Osteoblast (primary cell): ENCODE results near the gene POU3F2. TPM values are rescaled to one million over a fixed set of nuclear protein-coding genes. Genes with fewer than 3 reads are reported as not detected.

ENCODE experiments used
- DNase-seq: peaks from one replicate; pipeline ENCODE4 v3.0.0; 2011; ENCODE audit warnings: low spot score, mixed read lengths; ENCODE audit not compliant: insufficient read length; ENCODE audit errors: missing footprints
- H2AFZ ChIP-seq: 2 replicates; pipeline ENCODE4 v1.6.0; 2011; ENCODE audit warnings: mild to moderate bottlenecking, low read length
- H3K27ac ChIP-seq: 2 replicates; pipeline ENCODE4 v1.5.1; 2011; ENCODE audit warnings: mild to moderate bottlenecking, low read depth, low read length, moderate library complexity
- H3K27me3 ChIP-seq: 2 replicates; pipeline ENCODE4 v1.6.0; 2012; ENCODE audit warnings: mild to moderate bottlenecking, control low read depth, inconsistent platforms, low read length, moderate library complexity; ENCODE audit not compliant: insufficient read depth
- H3K36me3 ChIP-seq: 2 replicates; pipeline ENCODE4 v1.5.1; 2011; ENCODE audit warnings: mild to moderate bottlenecking, low read length, control low read depth, moderate library complexity; ENCODE audit not compliant: insufficient read depth
- H3K4me1 ChIP-seq: 2 replicates; pipeline ENCODE4 v1.5.1; 2011; ENCODE audit warnings: mild to moderate bottlenecking, low read length, control low read depth, moderate library complexity; ENCODE audit not compliant: insufficient read depth
- H3K4me2 ChIP-seq: 2 replicates; pipeline ENCODE4 v1.6.0; 2011; ENCODE audit warnings: mild to moderate bottlenecking, low read length; ENCODE audit not compliant: insufficient read depth
- H3K4me3 ChIP-seq: fragments of 200-600 bp; sonication (generic); 3 replicates; pipeline ENCODE4 v1.5.1; 2012; ENCODE audit warnings: mild to moderate bottlenecking, low read length, inconsistent platforms; ENCODE audit not compliant: insufficient read depth
- H3K79me2 ChIP-seq: 2 replicates; pipeline ENCODE4 v1.6.0; 2012; ENCODE audit warnings: mild to moderate bottlenecking, low read length, control low read depth, inconsistent platforms; ENCODE audit not compliant: insufficient read depth
- H3K9me3 ChIP-seq: 2 replicates; pipeline ENCODE4 v1.5.1; 2011; ENCODE audit warnings: low read depth, low read length, control low read depth
- H4K20me1 ChIP-seq: 2 replicates; pipeline ENCODE4 v1.6.0; 2012; ENCODE audit warnings: mild to moderate bottlenecking, low read length, control low read depth; ENCODE audit not compliant: insufficient read depth
- total RNA-seq: library from RNA; depleted of rRNA; stranded (reverse); fragments of >200 nt; gene quantifications from 2 replicates; pipeline ENCODE4 v1.2.3, GENCODE V29; 2012
- TF ChIP-seq, protein P1 (sequence below): IDR thresholded peaks from 2 replicates; pipeline ENCODE4 v1.5.1; 2011; ENCODE audit warnings: mild to moderate bottlenecking, low read depth, low read length, moderate library complexity; ENCODE audit errors: extremely low read depth

POU3F2 gene
- total RNA-seq, 1 donor, result not detected

DNA sequence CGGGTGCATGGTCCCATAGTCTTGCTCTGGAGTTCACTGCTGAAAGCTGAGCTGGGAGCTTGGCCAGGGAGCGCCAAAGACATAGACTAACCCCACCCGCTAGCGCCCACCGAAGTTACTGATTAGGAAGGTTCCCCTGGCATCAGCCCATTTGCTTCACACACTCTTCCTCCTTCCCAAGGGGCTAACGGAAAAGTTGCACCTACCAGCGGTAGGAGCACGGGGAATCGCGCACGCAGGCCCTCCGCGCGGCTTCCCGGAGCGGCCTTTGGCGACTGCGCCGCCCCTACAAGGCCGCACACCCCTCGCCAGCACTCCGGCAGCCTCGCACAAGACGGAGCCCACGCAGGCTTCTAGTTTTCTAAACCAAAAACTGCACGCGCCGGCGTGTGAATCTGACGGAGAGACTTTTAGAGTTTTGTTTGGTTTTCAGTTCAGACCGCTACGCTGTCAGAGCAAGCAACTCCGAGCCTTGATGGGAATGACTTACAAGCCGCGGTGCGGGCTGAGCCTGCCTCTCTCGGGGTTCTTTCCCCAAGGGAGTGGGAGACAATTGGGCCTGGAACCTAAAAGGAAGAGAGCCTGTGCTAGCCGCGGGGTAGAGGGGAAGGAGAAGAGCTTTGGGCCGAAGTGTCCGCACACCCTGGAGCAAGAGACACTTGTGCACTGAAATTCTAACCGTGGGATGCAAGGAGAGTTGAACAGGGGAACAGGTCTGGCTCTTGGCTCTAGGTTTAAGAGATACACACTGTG is 891 bp upstream of the POU3F2 start:
- TF ChIP-seq, protein P1, sequence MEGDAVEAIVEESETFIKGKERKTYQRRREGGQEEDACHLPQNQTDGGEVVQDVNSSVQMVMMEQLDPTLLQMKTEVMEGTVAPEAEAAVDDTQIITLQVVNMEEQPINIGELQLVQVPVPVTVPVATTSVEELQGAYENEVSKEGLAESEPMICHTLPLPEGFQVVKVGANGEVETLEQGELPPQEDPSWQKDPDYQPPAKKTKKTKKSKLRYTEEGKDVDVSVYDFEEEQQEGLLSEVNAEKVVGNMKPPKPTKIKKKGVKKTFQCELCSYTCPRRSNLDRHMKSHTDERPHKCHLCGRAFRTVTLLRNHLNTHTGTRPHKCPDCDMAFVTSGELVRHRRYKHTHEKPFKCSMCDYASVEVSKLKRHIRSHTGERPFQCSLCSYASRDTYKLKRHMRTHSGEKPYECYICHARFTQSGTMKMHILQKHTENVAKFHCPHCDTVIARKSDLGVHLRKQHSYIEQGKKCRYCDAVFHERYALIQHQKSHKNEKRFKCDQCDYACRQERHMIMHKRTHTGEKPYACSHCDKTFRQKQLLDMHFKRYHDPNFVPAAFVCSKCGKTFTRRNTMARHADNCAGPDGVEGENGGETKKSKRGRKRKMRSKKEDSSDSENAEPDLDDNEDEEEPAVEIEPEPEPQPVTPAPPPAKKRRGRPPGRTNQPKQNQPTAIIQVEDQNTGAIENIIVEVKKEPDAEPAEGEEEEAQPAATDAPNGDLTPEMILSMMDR, result no peak
- Histone ChIP-seq H3K4me1 (peaks cover 15% of the 10 kb centered on the region), H3K4me3 (peak overlapping the region; percentile 71), H4K20me1 (no peaks in the 10 kb centered on the region), H3K4me2 (peak overlapping the region; percentile 84), H2AFZ (peak overlapping the region; percentile 79), H3K36me3 (no peaks in the 10 kb centered on the region), H3K27ac (no peak overlapping the region), H3K9me3 (no peaks in the 10 kb centered on the region), H3K79me2 (no peaks in the 10 kb centered on the region), H3K27me3 (peaks cover 74% of the 10 kb centered on the region)
- peak; percentile 88 for DNase-seq

DNA sequence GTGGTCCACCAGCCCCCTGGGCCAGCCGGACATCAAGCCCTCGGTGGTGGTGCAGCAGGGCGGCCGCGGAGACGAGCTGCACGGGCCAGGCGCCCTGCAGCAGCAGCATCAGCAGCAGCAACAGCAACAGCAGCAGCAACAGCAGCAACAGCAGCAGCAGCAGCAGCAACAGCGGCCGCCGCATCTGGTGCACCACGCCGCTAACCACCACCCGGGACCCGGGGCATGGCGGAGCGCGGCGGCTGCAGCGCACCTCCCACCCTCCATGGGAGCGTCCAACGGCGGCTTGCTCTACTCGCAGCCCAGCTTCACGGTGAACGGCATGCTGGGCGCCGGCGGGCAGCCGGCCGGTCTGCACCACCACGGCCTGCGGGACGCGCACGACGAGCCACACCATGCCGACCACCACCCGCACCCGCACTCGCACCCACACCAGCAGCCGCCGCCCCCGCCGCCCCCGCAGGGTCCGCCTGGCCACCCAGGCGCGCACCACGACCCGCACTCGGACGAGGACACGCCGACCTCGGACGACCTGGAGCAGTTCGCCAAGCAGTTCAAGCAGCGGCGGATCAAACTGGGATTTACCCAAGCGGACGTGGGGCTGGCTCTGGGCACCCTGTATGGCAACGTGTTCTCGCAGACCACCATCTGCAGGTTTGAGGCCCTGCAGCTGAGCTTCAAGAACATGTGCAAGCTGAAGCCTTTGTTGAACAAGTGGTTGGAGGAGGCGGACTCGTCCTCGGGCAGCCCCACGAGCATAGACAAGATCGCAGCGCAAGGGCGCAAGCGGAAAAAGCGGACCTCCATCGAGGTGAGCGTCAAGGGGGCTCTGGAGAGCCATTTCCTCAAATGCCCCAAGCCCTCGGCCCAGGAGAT is 1.0 kb downstream of the POU3F2 start:
- Histone ChIP-seq H3K4me3 (no peak overlapping the region), H3K4me2 (peak overlapping the region; percentile 63), H3K36me3 (no peaks in the 10 kb centered on the region), H2AFZ (peak overlapping the region; percentile 25), H3K79me2 (no peaks in the 10 kb centered on the region), H3K9me3 (no peaks in the 10 kb centered on the region), H3K27ac (no peak overlapping the region), H3K4me1 (peaks cover 15% of the 10 kb centered on the region), H4K20me1 (no peaks in the 10 kb centered on the region), H3K27me3 (peaks cover 73% of the 10 kb centered on the region)
- TF ChIP-seq, protein P1, result no peak
- peak; percentile 76 for DNase-seq

DNA sequence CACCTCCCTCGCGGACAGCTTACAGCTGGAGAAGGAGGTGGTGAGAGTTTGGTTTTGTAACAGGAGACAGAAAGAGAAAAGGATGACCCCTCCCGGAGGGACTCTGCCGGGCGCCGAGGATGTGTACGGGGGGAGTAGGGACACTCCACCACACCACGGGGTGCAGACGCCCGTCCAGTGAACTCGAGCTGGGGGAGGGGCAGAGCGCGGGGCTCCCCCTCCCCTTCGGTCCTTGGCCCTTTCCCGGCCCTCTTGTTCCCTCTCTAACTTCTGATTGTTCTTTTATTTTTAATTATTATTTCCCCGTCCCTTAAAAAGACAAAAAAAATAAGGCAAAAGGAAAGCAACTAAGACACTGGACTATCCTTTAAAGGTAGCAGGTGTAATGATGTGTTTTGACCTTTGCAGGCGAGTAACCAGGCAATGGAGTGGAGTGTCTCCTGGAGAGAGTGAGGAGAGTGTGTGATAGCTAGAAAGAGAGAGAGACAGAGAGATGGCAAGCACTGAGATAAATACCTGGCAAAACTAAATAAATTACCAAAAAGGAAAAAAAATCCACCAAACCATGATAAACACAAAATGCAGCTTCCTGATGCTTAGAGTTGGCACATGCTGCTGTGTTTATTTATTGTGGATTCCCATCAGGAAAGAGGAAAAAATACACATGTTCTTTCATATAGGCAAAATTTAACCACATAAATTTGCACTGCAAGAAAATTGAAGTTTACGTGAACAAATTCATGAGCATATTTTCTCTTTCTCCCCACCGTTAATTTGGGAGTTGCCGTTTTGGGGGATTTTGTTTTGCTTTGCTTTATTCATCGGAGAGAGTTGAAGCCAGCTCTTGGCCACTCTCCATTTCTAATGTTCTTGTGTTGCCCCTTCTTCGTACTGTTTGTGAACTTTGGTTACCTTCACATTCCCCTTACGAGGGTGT is 1.9 kb downstream of the POU3F2 start:
- Histone ChIP-seq H3K36me3 (no peaks in the 10 kb centered on the region), H3K27ac (no peak overlapping the region), H3K27me3 (peaks cover 73% of the 10 kb centered on the region), H3K4me3 (no peak overlapping the region), H3K9me3 (no peaks in the 10 kb centered on the region), H4K20me1 (no peaks in the 10 kb centered on the region), H3K4me1 (peaks cover 15% of the 10 kb centered on the region), H2AFZ (no peak overlapping the region), H3K4me2 (peak overlapping the region; percentile 63), H3K79me2 (no peaks in the 10 kb centered on the region)
- TF ChIP-seq, protein P1, result no peak
- peak; percentile 58 for DNase-seq
